Large intestine (tissue), 3 donors: ENCODE measurements around the gene BGLAP. TPM values are rescaled to one million over a fixed set of nuclear protein-coding genes. Genes with fewer than 3 reads are reported as not detected.

ENCODE experiments used
- DNase-seq, 2 donors: peaks; one replicate each; pipeline versions ENCODE4 v3.0.0 to v3.0.0-alpha.2; 2013
- H3K27ac ChIP-seq: one replicate; pipeline ENCODE4 v1.5.1; 2013; ENCODE audit warnings: low read length
- H3K27me3 ChIP-seq: 2 replicates; pipeline ENCODE4 v1.6.1; 2013; ENCODE audit warnings: low read length; ENCODE audit not compliant: control insufficient read depth, insufficient read depth
- H3K36me3 ChIP-seq: 2 replicates; pipeline ENCODE4 v1.6.1; 2013; ENCODE audit warnings: low read length; ENCODE audit not compliant: control insufficient read depth, insufficient read depth
- H3K4me1 ChIP-seq: one replicate; pipeline ENCODE4 v1.6.1; 2013; ENCODE audit warnings: low read length; ENCODE audit not compliant: control insufficient read depth, insufficient read depth
- H3K4me3 ChIP-seq: one replicate; pipeline ENCODE4 v1.5.1; 2013; ENCODE audit warnings: low read length
- H3K9me3 ChIP-seq: one replicate; pipeline ENCODE4 v1.6.1; 2013; ENCODE audit warnings: mild to moderate bottlenecking, low read depth, low read length, moderate library complexity; ENCODE audit not compliant: control insufficient read depth
- WGBS: methylation state at CpG from one replicate; pipeline ENCODE4 v1.1.5; 2013; ENCODE audit warnings: low lambda C conversion rate; ENCODE audit not compliant: insufficient coverage; 5-methylcytosine and 5-hydroxymethylcytosine counted together
- polyA plus RNA-seq: library from polyadenylated mRNA; unstranded; fragments of 120-200 nt; gene quantifications from one replicate; pipeline ENCODE4 v1.2.1, GENCODE V29; 2013

Gene BGLAP
- polyA plus RNA-seq, 1 donor, result 5.8 TPM

DNA sequence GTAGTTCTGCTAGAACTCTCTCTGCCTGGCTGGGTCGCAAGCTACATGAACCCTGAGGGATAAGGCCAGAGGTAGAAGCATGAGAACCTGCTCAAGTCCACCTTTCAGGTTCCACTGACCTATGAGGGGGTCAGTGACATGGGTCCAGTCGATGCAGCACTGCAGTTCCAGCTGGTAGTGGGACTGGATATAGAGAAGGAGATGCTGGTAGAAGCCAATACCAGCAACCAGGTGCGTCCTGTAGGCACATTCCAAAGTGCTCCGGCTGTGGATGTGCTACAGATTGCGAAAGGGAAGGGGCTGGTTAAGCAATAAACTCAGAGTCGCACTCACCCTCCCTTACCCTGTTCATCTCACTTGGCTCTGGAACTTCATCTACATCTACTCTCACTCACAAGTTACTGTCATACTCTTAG, 35.0 kb downstream of the BGLAP start:
- Histone ChIP-seq H3K4me1 (peaks cover 9% of the 10 kb centered on the region), H3K27ac (no peak overlapping the region), H3K4me3 (no peak overlapping the region), H3K36me3 (peaks cover 66% of the 10 kb centered on the region), H3K9me3 (no peaks in the 10 kb centered on the region), H3K27me3 (no peaks in the 10 kb centered on the region)
- WGBS, result no CpG with 5 or more reads among the region's 6 CpGs
- DNase-seq, result no peak

GRCh38 chr1:156279837-156280236, 37.9 kb downstream of the BGLAP start:
- Histone ChIP-seq H3K27ac (no peak overlapping the region), H3K27me3 (no peaks in the 10 kb centered on the region), H3K36me3 (peaks cover 40% of the 10 kb centered on the region), H3K4me1 (peaks cover 23% of the 10 kb centered on the region), H3K9me3 (no peaks in the 10 kb centered on the region), H3K4me3 (no peak overlapping the region)
- no peak for DNase-seq
- WGBS, result no CpG with 5 or more reads among the region's 3 CpGs

- H3K36me3 ChIP-seq, result peaks cover 32% of the 10 kb centered on the region
- WGBS, result no CpG with 5 or more reads among the region's 8 CpGs
- no peaks in the 10 kb centered on the region for H3K9me3 ChIP-seq
- H3K4me1 ChIP-seq, result peaks cover 23% of the 10 kb centered on the region
- no peaks in the 10 kb centered on the region for H3K27me3 ChIP-seq
- peak overlapping the region; percentile 82 for H3K4me3 ChIP-seq
- no peak overlapping the region for H3K27ac ChIP-seq
- no peak for DNase-seq
Measured at GRCh38 chr1:156281281-156281680, 39.3 kb downstream of the BGLAP start.

DNA sequence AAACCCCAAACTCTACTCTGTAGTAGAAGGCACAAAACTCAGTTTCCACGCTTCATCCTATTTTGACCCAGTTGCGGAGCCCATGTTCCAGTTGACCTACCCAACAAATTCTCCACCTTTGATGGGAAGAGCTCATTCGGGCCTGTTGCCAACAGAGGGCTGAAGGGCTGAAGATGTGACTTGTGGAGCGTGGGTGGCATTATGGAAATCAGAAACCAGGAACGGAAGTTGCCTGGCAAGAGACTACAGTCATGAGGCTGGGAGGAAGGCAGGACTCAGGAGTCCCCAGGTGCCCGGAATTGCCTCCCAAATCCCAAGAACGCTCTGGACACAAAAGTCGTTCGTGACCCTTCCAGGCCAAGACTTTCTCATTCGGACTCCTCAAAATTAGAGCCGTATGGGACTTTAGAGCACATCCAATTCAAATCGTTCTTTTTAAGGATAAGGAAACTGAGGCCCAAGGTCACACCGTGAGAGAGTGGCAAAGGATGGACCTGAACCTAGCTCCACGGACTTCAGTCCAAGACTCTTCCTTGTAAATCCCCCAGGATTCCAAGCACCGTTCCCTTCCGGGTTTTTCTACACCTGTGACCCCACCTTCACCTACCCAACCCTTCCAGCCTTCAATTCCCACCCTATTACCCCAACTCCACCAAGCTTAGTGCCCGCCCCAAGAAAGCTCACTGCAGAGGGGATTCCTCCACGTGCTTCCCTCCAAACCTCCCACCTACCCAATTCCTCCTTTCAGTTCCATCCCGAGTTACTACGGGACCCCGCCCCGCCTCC, 39.9 kb downstream of the BGLAP start:
- DNase-seq, result peak; percentile 58 to 88
- H3K4me1 ChIP-seq, result peaks cover 23% of the 10 kb centered on the region
- peaks cover 26% of the 10 kb centered on the region for H3K36me3 ChIP-seq
- peak overlapping the region; percentile 80 for H3K27ac ChIP-seq
- WGBS, result 0% methylated on average over 2 of the region's 22 CpGs
- H3K4me3 ChIP-seq, result peak overlapping the region; percentile 82
- no peaks in the 10 kb centered on the region for H3K27me3 ChIP-seq
- H3K9me3 ChIP-seq, result no peaks in the 10 kb centered on the region

DNA sequence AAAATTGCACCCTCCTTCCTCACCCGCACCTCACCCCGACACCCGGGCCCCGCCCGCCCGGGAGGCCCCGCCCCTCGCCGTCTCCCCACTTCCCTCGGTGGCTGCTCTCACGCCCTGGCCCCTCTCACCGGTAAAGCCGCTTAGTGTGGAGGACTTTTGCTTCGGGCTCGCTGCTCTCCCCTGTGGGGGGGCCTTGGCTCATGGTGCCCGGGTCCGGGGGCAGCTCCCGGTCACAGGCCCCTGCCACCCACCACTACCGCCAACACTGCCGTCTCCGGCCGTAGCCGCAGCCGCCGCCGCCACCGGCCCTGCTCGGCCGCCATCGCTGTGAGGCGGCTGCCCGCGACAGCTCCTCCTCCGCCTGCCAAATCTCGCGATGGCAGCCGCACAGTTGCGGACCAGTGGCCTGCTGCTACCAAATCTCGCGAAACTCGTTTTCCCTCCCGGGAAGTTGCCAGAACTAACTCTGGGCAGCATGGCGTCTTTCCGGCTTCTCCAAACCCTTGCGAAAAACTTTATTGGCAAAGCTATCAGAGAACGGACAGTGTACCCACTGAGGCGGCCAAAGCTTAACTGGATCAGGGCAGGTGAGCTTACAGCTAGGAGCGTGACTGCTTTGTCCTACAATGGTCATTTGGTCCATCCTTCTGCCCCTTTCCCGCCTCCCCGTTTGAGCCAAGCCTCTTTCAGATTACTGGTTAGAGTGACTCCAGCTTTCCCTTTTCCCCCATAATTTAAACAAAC, 40.7 kb downstream of the BGLAP start, which contains the start of gene SMG5:
SMG5 (minus strand) TSS at position 347 of the 744 bp plus-strand sequence; CDS start at position 202, 145 bp downstream.
- Histone ChIP-seq H3K27me3 (no peaks in the 10 kb centered on the region), H3K9me3 (no peaks in the 10 kb centered on the region), H3K27ac (peak within 1 kb of the TSS; percentile 80), H3K4me3 (peak within 1 kb of the TSS; percentile 82), H3K36me3 (peaks cover 20% of the 10 kb centered on the region), H3K4me1 (peaks cover 23% of the 10 kb centered on the region)
- peak; percentile 99 for DNase-seq
- WGBS, result no CpG with 5 or more reads among the region's 50 CpGs

GRCh38 chr1:156283521-156283920, 41.5 kb downstream of the BGLAP start:
- Histone ChIP-seq H3K27ac (no peak overlapping the region), H3K9me3 (no peaks in the 10 kb centered on the region), H3K27me3 (no peaks in the 10 kb centered on the region), H3K36me3 (peaks cover 11% of the 10 kb centered on the region), H3K4me1 (peaks cover 23% of the 10 kb centered on the region), H3K4me3 (peak overlapping the region; percentile 82)
- WGBS, result no CpG with 5 or more reads among the region's 1 CpG
- DNase-seq, result no peak

GRCh38 chr1:156284112-156284511, 42.1 kb downstream of the BGLAP start, which contains the start of gene TMEM79:
TMEM79 (plus strand) TSS chr1:156284325; CDS start chr1:156285227, 902 bp downstream.
- WGBS, result 100% methylated on average over 1 of the region's 7 CpGs
- no peaks in the 10 kb centered on the region for H3K27me3 ChIP-seq
- H3K4me1 ChIP-seq, result peaks cover 23% of the 10 kb centered on the region
- H3K9me3 ChIP-seq, result no peaks in the 10 kb centered on the region
- H3K27ac ChIP-seq, result peak within 1 kb of the TSS; percentile 70
- peaks cover 11% of the 10 kb centered on the region for H3K36me3 ChIP-seq
- DNase-seq, result peak in 1 of 2 donors; percentile 39
- peak within 1 kb of the TSS; percentile 82 for H3K4me3 ChIP-seq

- Histone ChIP-seq H3K4me3 (no peak overlapping the region), H3K4me1 (peaks cover 23% of the 10 kb centered on the region), H3K36me3 (peaks cover 9% of the 10 kb centered on the region), H3K27ac (no peak overlapping the region), H3K27me3 (no peaks in the 10 kb centered on the region), H3K9me3 (no peaks in the 10 kb centered on the region)
- WGBS, result no CpG with 5 or more reads among the region's 4 CpGs
- no peak for DNase-seq
Measured at GRCh38 chr1:156284757-156285156, 42.8 kb downstream of the BGLAP start.

- Histone ChIP-seq H3K9me3 (no peaks in the 10 kb centered on the region), H3K27ac (no peak overlapping the region), H3K4me3 (no peak overlapping the region), H3K27me3 (no peaks in the 10 kb centered on the region), H3K36me3 (peaks cover 9% of the 10 kb centered on the region), H3K4me1 (peaks cover 23% of the 10 kb centered on the region)
- DNase-seq, result no peak
- no CpG with 5 or more reads among the region's 21 CpGs for WGBS
Measured at GRCh38 chr1:156285437-156285836, 43.5 kb downstream of the BGLAP start.

GRCh38 chr1:156286061-156286460, 44.1 kb downstream of the BGLAP start:
- no CpG with 5 or more reads among the region's 8 CpGs for WGBS
- no peak overlapping the region for H3K4me3 ChIP-seq
- peaks cover 9% of the 10 kb centered on the region for H3K36me3 ChIP-seq
- H3K27me3 ChIP-seq, result no peaks in the 10 kb centered on the region
- no peak for DNase-seq
- peaks cover 25% of the 10 kb centered on the region for H3K4me1 ChIP-seq
- H3K9me3 ChIP-seq, result no peaks in the 10 kb centered on the region
- no peak overlapping the region for H3K27ac ChIP-seq
